ACC112 (cell line): ENCODE measurements around the gene TBC1D1.
"Not testable (repeated sequence)": the region's sequence is repeated elsewhere in the genome, so short reads cannot be mapped to it uniquely, and the experiment has no call there.

Experiments used
- H2AFZ ChIP-seq: fragments of 200-600 bp; sonication (generic); one replicate; pipeline ENCODE4 v1.6.0; 2017; ENCODE audit warnings: antibody characterized with exemption, low read length; ENCODE audit not compliant: unreplicated experiment
- H3K27ac ChIP-seq: fragments of 200-600 bp; sonication (generic); 2 replicates; pipeline ENCODE4 v1.5.1; 2014; ENCODE audit warnings: low read depth, mild to moderate bottlenecking, antibody characterized with exemption, low read length, moderate library complexity
- H3K27me3 ChIP-seq: fragments of 200-600 bp; sonication (generic); 2 replicates; pipeline ENCODE4 v1.6.1; 2014; ENCODE audit warnings: mild to moderate bottlenecking, antibody characterized with exemption, low read length, moderate library complexity, mixed read lengths; ENCODE audit not compliant: insufficient read depth
- H3K36me3 ChIP-seq: fragments of 200-600 bp; sonication (generic); 2 replicates; pipeline ENCODE4 v1.6.1; 2016; ENCODE audit warnings: mild to moderate bottlenecking, antibody characterized with exemption, low read length, moderate library complexity, mixed read lengths; ENCODE audit not compliant: insufficient read depth
- H3K4me1 ChIP-seq: fragments of 200-600 bp; sonication (generic); one replicate; pipeline ENCODE4 v1.6.1; 2016; ENCODE audit warnings: low read length, mixed read lengths; ENCODE audit not compliant: insufficient read depth, unreplicated experiment, control insufficient read depth
- H3K4me3 ChIP-seq: fragments of 200-600 bp; sonication (generic); 2 replicates; pipeline ENCODE4 v1.5.1; 2014; ENCODE audit warnings: mild to moderate bottlenecking, low read depth, low read length
- H3K79me2 ChIP-seq: fragments of 200-600 bp; sonication (generic); one replicate; pipeline ENCODE4 v1.6.0; 2016; ENCODE audit warnings: low read length; ENCODE audit not compliant: control insufficient read depth, unreplicated experiment, insufficient read depth

Gene TBC1D1

DNA sequence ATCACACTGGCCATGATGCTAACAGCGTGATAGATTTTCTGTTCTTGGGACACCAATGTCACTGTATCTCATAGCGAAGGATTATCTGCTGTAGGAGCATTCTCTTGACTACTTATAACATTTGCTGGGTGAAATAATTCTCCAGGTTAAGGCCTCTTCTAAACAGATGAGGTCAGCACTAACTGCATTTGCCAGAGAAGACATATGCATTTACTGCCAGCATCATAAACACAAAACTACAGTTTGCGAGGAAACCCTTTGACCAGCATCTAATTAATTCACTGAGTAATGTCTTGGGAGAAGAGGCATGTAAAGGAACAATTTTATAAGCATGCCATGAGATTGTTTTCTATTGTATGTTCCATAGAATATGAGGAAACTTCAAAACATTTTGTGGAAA is 13.9 kb downstream of the TBC1D1 start:
- peaks cover 11% of the 10 kb centered on the region for H3K4me1 ChIP-seq
- H3K27ac ChIP-seq, result no peak overlapping the region
- no peak overlapping the region for H2AFZ ChIP-seq
- H3K27me3 ChIP-seq, result no peaks in the 10 kb centered on the region
- H3K4me3 ChIP-seq, result no peak overlapping the region
- H3K79me2 ChIP-seq, result no peaks in the 10 kb centered on the region
- no peaks in the 10 kb centered on the region for H3K36me3 ChIP-seq

DNA sequence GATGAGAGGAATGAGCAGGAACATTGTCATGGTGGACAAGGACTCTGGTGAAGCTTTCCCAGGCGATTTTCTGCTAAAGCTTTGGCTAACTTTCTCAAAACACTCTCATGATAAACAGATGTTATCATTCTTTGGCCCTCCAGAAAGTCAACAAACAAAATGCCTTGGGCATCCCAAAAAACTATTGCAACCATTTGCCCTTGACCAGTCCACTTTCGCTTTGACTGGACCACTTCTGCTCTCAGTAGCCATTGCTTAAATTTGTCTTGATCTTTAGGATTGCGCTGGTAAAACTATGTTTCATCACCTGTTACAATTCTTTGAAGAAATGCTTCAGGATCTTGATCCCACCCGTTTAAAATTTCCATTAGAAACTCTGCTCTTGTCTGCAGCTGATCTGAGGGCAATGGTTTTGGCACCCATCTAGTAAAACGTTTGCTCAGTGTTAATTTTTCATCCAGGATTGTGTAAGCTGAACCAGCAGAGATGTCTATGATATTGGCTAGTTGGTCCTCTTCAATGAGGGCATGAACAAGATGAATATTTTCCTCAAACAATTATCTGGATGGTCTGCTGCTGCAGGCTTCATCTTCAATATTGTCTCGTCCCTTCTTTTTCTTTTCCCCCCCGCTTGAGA is 14.8 kb downstream of the TBC1D1 start:
- Histone ChIP-seq H3K79me2 (no peaks in the 10 kb centered on the region), H2AFZ (no peak overlapping the region), H3K27me3 (no peaks in the 10 kb centered on the region), H3K4me1 (peaks cover 11% of the 10 kb centered on the region), H3K4me3 (no peak overlapping the region), H3K27ac (no peak overlapping the region), H3K36me3 (no peaks in the 10 kb centered on the region)

DNA sequence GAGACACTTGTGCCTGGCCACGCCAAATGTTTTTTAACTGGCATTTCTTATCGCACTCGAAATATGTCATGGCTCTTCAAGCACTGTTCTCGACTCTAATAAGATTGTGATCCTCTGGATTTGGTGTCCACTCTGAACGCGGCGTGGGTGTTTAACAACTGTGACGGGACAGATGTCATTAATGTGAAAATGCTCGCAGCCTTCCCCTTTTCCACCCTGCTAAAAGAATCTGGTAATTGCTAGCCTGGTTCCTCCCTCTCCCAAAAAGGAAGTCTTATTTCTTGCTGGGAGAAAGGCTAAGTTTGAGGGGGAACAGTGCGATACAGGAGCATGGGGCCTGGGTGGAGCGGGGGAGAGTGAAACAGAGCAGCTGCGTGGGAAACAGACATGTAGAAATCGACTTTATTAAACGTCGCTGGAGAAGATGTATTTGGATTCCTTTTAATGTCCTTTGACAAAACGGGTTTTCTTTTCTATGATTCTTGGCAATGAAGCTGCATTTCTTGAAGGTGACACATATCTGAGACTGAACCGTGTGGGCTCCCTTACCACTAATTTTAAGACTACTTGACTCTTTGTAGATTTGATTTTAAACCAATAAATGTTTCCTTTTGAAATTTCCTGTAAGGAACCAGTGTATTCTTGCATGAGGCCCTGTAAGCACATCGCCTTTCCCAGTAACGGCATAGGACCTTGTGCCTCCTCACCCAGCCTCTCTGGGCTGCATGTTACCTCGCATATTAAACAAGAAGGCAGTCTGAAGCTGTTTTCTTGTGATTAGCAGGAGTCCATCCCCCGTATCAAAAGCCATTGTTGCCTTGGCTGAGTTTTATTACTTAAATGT is 17.8 kb downstream of the TBC1D1 start:
- no peaks in the 10 kb centered on the region for H3K27me3 ChIP-seq
- no peaks in the 10 kb centered on the region for H3K36me3 ChIP-seq
- peak overlapping the region; percentile 47 for H3K27ac ChIP-seq
- H2AFZ ChIP-seq, result peak overlapping the region; percentile 83
- peaks cover 11% of the 10 kb centered on the region for H3K4me1 ChIP-seq
- peak overlapping the region; percentile 44; the same call in 1 of the 2 replicates for H3K4me3 ChIP-seq
- H3K79me2 ChIP-seq, result no peaks in the 10 kb centered on the region

DNA sequence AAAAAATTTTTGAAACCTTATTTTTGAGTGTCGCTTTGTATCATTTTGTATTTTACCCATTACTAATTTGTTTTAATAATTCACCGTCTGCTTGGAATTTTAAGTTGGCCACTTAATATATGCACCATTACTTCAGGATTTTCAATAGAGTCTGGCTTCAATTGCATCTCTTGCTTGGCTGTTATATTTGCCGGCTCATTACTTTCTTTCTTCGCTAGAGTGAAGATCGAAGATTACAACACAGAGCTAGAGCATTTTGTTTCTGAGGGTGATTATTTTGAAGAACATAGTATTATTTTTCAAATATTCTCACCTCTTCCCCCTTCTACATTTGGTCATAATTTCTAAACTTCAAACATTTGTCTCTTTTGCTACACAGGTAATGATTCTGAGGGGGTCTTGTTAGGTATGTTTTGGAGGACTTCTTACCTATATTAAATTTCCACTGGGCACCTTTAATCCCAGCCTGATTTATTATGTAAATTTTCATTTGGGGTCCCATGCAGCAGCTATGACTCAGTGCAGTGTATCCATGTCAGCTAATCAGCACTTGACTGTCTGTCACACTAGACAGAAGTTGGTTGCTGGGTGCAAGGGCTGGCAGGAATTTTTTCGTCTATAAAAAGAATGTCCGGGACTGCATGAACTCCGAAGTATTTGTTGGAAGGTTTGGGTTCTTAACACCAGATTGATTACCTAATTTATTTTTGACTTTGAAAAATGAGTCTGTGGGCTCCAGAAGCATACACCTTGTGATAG is 18.6 kb downstream of the TBC1D1 start:
- H3K4me1 ChIP-seq, result peaks cover 11% of the 10 kb centered on the region
- no peaks in the 10 kb centered on the region for H3K79me2 ChIP-seq
- H3K4me3 ChIP-seq, result peak overlapping the region; percentile 44; the same call in 1 of the 2 replicates
- H2AFZ ChIP-seq, result no peak overlapping the region
- peak overlapping the region; percentile 47; the same call in 1 of the 2 replicates for H3K27ac ChIP-seq
- H3K36me3 ChIP-seq, result no peaks in the 10 kb centered on the region
- H3K27me3 ChIP-seq, result no peaks in the 10 kb centered on the region

DNA sequence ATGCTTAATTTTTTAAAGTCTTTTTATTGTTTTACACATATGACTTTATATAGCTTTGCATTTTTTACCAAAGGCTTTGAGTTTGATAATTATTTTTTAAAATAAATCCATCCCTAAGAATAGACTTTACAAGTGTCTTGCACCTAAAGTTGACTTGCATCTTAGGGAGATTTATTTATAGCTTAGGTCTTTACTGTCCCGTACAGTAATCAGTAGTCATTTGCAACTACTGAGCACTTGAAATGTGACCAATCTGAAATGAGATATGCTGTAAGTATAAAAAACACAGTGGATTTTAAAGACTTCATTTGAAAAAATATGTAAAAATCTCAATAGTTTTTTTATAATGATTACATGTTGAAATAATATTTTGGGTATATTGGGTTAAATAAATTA is 19.2 kb downstream of the TBC1D1 start:
- H3K27ac ChIP-seq, result no peak overlapping the region
- H3K79me2 ChIP-seq, result no peaks in the 10 kb centered on the region
- no peaks in the 10 kb centered on the region for H3K27me3 ChIP-seq
- no peak overlapping the region for H2AFZ ChIP-seq
- H3K4me1 ChIP-seq, result peaks cover 11% of the 10 kb centered on the region
- no peak overlapping the region for H3K4me3 ChIP-seq
- H3K36me3 ChIP-seq, result no peaks in the 10 kb centered on the region

DNA sequence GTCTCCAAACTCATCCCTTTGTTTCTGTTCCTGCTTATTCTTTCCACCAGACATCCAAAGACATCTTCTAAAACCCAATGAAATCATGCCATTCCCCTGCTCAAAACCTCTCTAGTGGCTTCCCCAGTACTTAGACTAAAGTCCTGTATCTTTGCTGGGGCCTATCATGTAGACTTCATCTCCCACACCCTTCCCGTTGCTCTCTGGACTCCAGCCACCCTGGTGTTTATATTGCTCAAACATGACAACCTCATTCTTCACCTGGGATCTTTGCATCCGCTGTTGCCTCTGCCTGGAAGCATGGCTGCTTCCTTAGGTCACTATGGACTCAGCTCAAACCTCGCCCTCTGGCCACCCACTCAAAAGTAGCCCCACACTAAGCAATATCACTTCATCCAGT is 23.7 kb downstream of the TBC1D1 start:
- Histone ChIP-seq H3K27me3 (peaks cover 4% of the 10 kb centered on the region; the same call in 1 of the 2 replicates), H3K27ac (no peak overlapping the region), H3K36me3 (no peaks in the 10 kb centered on the region), H2AFZ (no peak overlapping the region), H3K79me2 (no peaks in the 10 kb centered on the region), H3K4me3 (no peak overlapping the region), H3K4me1 (no peaks in the 10 kb centered on the region)

DNA sequence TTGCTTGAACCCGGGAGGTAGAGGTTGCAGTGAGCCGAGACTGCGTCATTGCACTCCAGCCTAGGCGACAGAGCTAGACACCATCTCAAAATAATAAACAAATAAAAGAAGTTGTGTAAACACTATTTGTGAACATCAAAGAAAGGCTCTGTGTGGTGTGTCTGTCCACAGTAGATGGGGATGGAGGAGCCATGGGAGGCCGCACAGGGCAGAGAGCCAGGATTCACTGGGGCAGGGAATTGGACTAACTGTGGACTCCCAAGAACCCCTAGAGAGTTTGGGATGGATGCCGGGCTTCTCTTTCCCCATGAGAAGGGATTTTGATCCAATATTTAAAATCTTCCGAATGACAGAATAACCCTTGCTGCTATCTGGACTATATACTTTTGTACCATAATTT is 26.5 kb downstream of the TBC1D1 start:
- Histone ChIP-seq H3K4me1 (no peaks in the 10 kb centered on the region), H3K36me3 (no peaks in the 10 kb centered on the region), H3K79me2 (no peaks in the 10 kb centered on the region), H3K27me3 (peaks cover 4% of the 10 kb centered on the region; the same call in 1 of the 2 replicates), H3K27ac (no peak overlapping the region), H3K4me3 (no peak overlapping the region), H2AFZ (no peak overlapping the region)

DNA sequence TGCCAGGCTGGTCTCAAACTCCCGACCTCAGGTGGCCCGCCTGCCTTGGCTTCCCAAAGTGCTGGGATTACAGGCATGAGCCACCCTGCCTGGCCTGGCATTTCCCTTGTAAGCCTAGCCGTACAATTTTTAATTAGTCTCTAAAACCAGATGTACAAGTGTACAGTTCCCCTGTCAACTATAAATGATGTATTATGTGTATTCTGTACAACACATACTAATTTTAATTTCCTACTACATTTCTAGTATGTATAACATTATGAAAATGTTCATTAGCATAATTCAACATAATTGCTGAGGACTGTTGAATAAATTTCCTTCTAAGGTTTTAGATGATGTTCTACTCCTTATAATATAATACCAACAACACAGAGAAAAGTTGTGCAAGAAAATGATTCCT is 27.8 kb downstream of the TBC1D1 start:
- Histone ChIP-seq H2AFZ (no peak overlapping the region), H3K36me3 (no peaks in the 10 kb centered on the region), H3K27ac (no peak overlapping the region), H3K79me2 (no peaks in the 10 kb centered on the region), H3K4me1 (no peaks in the 10 kb centered on the region), H3K27me3 (peaks cover 4% of the 10 kb centered on the region; the same call in 1 of the 2 replicates), H3K4me3 (no peak overlapping the region)

DNA sequence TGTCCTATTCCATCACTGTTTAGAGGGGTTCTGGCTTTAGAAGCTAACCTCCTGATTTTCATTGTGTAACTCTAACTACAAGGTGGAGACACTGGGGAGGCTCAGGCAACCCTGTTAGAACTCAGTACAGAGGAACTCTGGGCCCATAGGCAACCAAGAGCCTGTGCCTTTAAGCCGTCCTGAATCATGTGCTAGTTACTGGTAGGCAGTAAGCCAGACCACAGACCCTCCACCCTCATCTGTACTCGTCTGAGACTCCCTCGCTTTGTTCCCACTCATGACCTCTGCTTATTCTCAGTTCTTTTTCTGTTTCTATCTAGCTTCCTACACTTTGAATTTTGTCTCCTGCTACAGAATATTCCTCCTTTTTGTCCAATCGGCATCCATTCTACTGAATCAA is 31.4 kb downstream of the TBC1D1 start:
- H3K79me2 ChIP-seq, result no peaks in the 10 kb centered on the region
- no peak overlapping the region for H3K4me3 ChIP-seq
- H3K36me3 ChIP-seq, result no peaks in the 10 kb centered on the region
- no peak overlapping the region for H2AFZ ChIP-seq
- no peak overlapping the region for H3K27ac ChIP-seq
- no peaks in the 10 kb centered on the region for H3K27me3 ChIP-seq
- no peaks in the 10 kb centered on the region for H3K4me1 ChIP-seq

DNA sequence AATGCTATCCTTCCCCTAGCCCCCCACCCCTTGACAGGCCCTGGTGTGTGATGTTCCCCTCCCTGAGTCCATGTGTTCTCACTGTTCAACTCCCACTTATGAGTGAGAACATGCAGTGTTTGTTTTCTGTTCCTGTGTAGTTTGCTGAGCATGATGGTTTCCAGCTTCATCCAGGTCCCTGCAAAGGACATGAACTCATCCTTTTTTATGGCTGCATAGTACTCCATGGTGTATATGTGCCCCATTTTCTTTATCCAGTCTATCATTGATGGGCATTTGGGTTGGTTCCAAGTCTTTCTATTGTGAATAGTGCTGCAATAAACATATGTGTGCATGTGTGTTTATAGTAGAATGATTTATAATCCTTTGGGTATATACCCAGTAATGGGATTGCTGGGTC is 32.2 kb downstream of the TBC1D1 start:
- H3K36me3 ChIP-seq, H3K4me1 ChIP-seq, H2AFZ ChIP-seq, H3K79me2 ChIP-seq, H3K4me3 ChIP-seq, H3K27ac ChIP-seq, H3K27me3 ChIP-seq: not testable (repeated sequence)
